Uterus (tissue), 4 donors: Measurements from ENCODE around the gene KISS1R. TPM values are rescaled to one million over a fixed set of nuclear protein-coding genes. Genes with fewer than 3 reads are reported as not detected.
A peak's percentile ranks its signal among the peaks of the same experiment; 100 is the strongest.

Experiments
- DNase-seq, 2 donors: peaks; one replicate each; pipeline ENCODE4 v3.0.0-alpha.2; 2019 to 2020
- H3K27ac ChIP-seq, 2 donors: fragments of 200-600 bp; sonication (generic); 1 replicate in 1 of 2; 2 replicates in 1 of 2; pipeline ENCODE4 v1.5.1; 2016 to 2018
- H3K27me3 ChIP-seq, 2 donors: fragments of 200-600 bp; sonication (generic); one replicate each; pipeline ENCODE4 v1.5.1; 2018 to 2019; ENCODE audit warnings: control low read depth in 1 of 2
- H3K36me3 ChIP-seq, 2 donors: fragments of 200-600 bp; sonication (generic); one replicate each; pipeline ENCODE4 v1.5.1; 2019; ENCODE audit warnings: control low read depth in 1 of 2
- H3K4me1 ChIP-seq, 2 donors: fragments of 200-600 bp; sonication (generic); one replicate each; pipeline ENCODE4 v1.5.1; 2018 to 2019; ENCODE audit warnings: control low read depth in 1 of 2
- H3K4me3 ChIP-seq, 2 donors: fragments of 200-600 bp; sonication (generic); 1 replicate in 1 of 2; 2 replicates in 1 of 2; pipeline ENCODE4 v1.5.1; 2018 to 2019; ENCODE audit warnings: mild to moderate bottlenecking in 1 of 2
- H3K9me3 ChIP-seq, 2 donors: fragments of 200-600 bp; sonication (generic); one replicate each; pipeline ENCODE4 v1.5.1; 2019; ENCODE audit warnings: control low read depth in 1 of 2
- CTCF ChIP-seq, 4 experiments: fragments of 200-600 bp in 2 of 4; fragments of 450-650 bp in 2 of 4; sonication (generic) in 2 of 4; IDR thresholded peaks; one replicate each; pipeline ENCODE4 v1.5.1; 2016 to 2019; ENCODE audit warnings: antibody characterized with exemption in 4 of 4, mild to moderate bottlenecking in 2 of 4, moderate library complexity in 1 of 4
- POLR2A ChIP-seq, 2 donors: fragments of 450-650 bp; IDR thresholded peaks; one replicate each; pipeline ENCODE4 v1.6.1; 2016; ENCODE audit warnings: antibody characterized with exemption in 2 of 2, mild to moderate bottlenecking in 1 of 2, moderate library complexity in 1 of 2
- intact Hi-C: fragments of 100-400 bp; cut with DNase I; formaldehyde crosslinking; loops from one replicate; pipeline ENCODE4 v1.15.1; 2023; ENCODE audit warnings: low total_unique reads
- total RNA-seq, 4 donors: library from RNA; depleted of rRNA in 3 of 4; stranded (reverse); fragments of >200 nt in 3 of 4; gene quantifications; one replicate each; pipeline versions ENCODE4 v1.1.0 to v1.2.4, GENCODE V29; 2014 to 2023
- donor health status: DM: yes; HTN: yes; CAD: no.

Gene KISS1R
- total RNA-seq, 4 donors from 2014 or later: 0.14 TPM; not detected in 3

DNA sequence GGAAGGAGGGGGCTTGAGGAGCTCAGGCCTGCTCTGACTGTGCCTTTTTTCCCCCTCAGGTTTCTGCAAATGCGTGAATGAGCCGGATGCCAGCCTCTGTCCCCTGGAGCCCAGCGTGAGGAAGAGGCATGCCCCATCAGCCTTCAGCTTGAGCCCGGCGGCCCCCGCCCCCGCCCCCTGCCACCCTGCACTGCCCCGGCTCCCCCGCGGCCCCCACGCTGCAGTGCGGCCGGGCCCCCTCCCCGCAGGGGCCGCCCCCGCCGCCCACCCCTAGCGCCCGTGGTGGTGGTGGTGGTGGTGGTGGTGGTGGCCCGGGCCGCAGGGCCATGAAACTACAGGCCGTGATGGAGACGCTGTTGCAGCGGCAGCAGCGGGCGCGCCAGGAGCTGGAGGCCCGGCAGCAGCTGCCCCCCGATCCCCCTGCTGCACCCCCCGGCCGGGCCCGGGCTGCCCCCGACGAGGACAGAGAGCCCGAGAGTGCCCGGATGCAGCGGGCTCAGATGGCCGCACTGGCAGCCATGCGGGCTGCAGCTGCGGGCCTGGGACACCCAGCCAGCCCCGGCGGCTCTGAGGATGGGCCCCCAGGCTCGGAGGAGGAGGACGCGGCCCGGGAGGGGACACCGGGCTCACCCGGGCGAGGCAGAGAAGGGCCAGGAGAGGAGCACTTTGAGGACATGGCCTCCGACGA is 12.2 kb downstream of the KISS1R start:
- DNase-seq: peak in 1 of 2 donors; percentile 13
- intact Hi-C loops: loop anchor here (10.0 kb wide), 2 partner anchors 165 to 175 kb away; partner anchors contain the start of gene GPX4
- peaks cover 0 to 26% of the 10 kb centered on the region in 2 donors for H3K4me1 ChIP-seq

GRCh38 chr19:929891-930258 is 12.7 kb downstream of the KISS1R start:
- no peaks in the 10 kb centered on the region for H3K27me3 ChIP-seq
- H3K4me3 ChIP-seq: no peak overlapping the region
- peaks cover 0 to 27% of the 10 kb centered on the region in 2 donors for H3K4me1 ChIP-seq
- DNase-seq: no peak
- intact Hi-C loops: loop anchor here (10.0 kb wide), 2 partner anchors 165 to 175 kb away; partner anchors contain the start of gene GPX4
- no peak overlapping the region for H3K27ac ChIP-seq
- H3K36me3 ChIP-seq: no peaks in the 10 kb centered on the region
- no peaks in the 10 kb centered on the region for H3K9me3 ChIP-seq
- TF ChIP-seq POLR2A (IDR thresholded peaks at IDR 0.05) (no peak), CTCF (IDR thresholded peaks at IDR 0.05) (no peak)

More for the DNA sequence above, 12.2 kb downstream of the KISS1R start:
- H3K36me3 ChIP-seq: no peaks in the 10 kb centered on the region
- H3K4me3 ChIP-seq: no peak overlapping the region
- H3K27me3 ChIP-seq: no peaks in the 10 kb centered on the region
- TF ChIP-seq CTCF (IDR thresholded peaks at IDR 0.05) (no peak), POLR2A (IDR thresholded peaks at IDR 0.05) (no peak)
- H3K9me3 ChIP-seq: no peaks in the 10 kb centered on the region
- no peak overlapping the region for H3K27ac ChIP-seq

GRCh38 chr19:931860-932647 is 14.9 kb downstream of the KISS1R start:
- no peaks in the 10 kb centered on the region for H3K27me3 ChIP-seq
- intact Hi-C loops: no loop called here
- no peak overlapping the region for H3K4me3 ChIP-seq
- TF ChIP-seq CTCF (IDR thresholded peaks at IDR 0.05): no peak
- TF ChIP-seq POLR2A (IDR thresholded peaks at IDR 0.05): no peak
- DNase-seq: no peak
- no peaks in the 10 kb centered on the region for H3K36me3 ChIP-seq
- peaks cover 0 to 29% of the 10 kb centered on the region in 2 donors for H3K4me1 ChIP-seq
- H3K9me3 ChIP-seq: no peaks in the 10 kb centered on the region
- peak overlapping the region; percentile 66 for H3K27ac ChIP-seq

- Histone ChIP-seq H3K27ac (peak overlapping the region; percentile 66), H3K36me3 (no peaks in the 10 kb centered on the region), H3K9me3 (no peaks in the 10 kb centered on the region), H3K27me3 (no peaks in the 10 kb centered on the region), H3K4me1 (peaks cover 0 to 29% of the 10 kb centered on the region in 2 donors), H3K4me3 (no peak overlapping the region)
- TF ChIP-seq POLR2A (IDR thresholded peaks at IDR 0.05) (no peak), CTCF (IDR thresholded peaks at IDR 0.05) (no peak)
- intact Hi-C loops: no loop called here
- peak; percentile 80 to 81 for DNase-seq
Observed at GRCh38 chr19:932648-933552, 15.8 kb downstream of the KISS1R start.
